ENCODE results near the gene ANKRD28. TPM values are rescaled to one million over a fixed set of nuclear protein-coding genes. Genes with fewer than 3 reads are reported as not detected.

Gene ANKRD28
- total and polyA plus RNA-seq, 2 of the 4 experiments (the other 2 are of a cell fraction), result 52.6 to 211 TPM

DNA sequence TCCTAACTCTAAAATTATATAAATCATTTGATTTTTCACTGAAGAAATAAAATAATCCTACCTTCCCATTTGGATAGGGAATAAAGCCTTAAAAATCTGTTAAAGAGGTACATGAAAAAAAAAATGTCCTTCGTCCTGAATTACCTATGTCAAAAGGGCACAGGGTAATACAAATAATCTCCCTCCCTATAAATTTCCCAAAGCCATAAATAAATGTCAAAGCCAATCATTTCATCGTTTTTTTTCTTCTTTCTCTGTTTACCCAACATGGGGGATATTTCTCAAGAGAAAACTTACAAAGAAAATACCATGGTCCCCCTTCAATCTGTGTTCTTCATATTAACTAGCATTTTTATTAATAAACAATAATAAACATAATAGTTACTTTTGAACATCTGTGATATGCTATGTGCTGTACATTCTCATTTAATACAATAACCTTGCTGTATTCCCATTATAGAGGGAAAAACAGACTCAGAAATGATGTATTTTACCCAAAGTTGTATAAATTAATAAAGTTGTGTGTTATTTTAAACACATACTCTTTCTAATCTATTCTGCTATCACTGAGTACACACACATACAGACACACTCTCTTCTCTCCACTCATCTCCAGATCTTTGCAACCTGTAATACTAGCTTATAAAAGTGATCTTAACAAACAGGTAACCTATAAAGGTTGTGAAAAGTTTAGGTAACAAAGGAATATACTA is 910 bp upstream of the ANKRD28 start:
- H3K36me3 ChIP-seq (ENCODE audit: control insufficient read depth, insufficient read depth, low read length), result peaks cover 1% of the 10 kb centered on the region
- H3K4me3 ChIP-seq (ENCODE audit: insufficient read depth, low read depth, low read length), result no peak overlapping the region
- CTCF ChIA-PET, result no interaction called here
- peaks cover 3% of the 10 kb centered on the region; the same call in 1 of the 2 replicates for H3K4me1 ChIP-seq (ENCODE audit: control insufficient read depth, insufficient read depth, low read length)
- no peak overlapping the region for H2AK5ac ChIP-seq (ENCODE audit: low read depth, low read length)
- no peaks in the 10 kb centered on the region for H3K9me1 ChIP-seq (ENCODE audit: insufficient read depth, low read length)
- intact Hi-C loops (cut with micrococcal nuclease), result loop anchor here (5.0 kb wide), 1 partner anchor 166 kb away; no protein-coding TSS in a partner anchor
- no peaks in the 10 kb centered on the region for H3K9me3 ChIP-seq (ENCODE audit: control insufficient read depth, insufficient read depth, low read length)
- H3K18ac ChIP-seq (ENCODE audit: low read depth, low read length), result peak overlapping the region; percentile 60
- H4K91ac ChIP-seq (ENCODE audit: insufficient read depth, low read depth, low read length), result peak overlapping the region; percentile 16; the same call in 1 of the 2 replicates
- no peak overlapping the region; the same call in 1 of the 2 replicates for H4K5ac ChIP-seq (ENCODE audit: low read depth, low read length)
- peak overlapping the region; percentile 34; the same call in 1 of the 2 replicates for H3K4me2 ChIP-seq (ENCODE audit: low read depth, low read length)
- H2BK20ac ChIP-seq (ENCODE audit: low read depth, low read length), result no peak overlapping the region
- dilution Hi-C loops (cut with HindIII; ENCODE audit: low sequenced_read_pairs, unreplicated experiment), result no loop called here
- DNase-seq, result no peak
- no peak overlapping the region for H3K4ac ChIP-seq (ENCODE audit: low read depth, low read length)
- no peaks in the 10 kb centered on the region for H4K20me1 ChIP-seq (ENCODE audit: insufficient read depth, low read length)
- H4K8ac ChIP-seq (ENCODE audit: low read depth in 2 of 2, low read length in 2 of 2), result no peak overlapping the region; a peak in 1 of 4 replicates
- H2BK120ac ChIP-seq (ENCODE audit: low read depth, low read length), result peak overlapping the region; percentile 73
- WGBS, 2 experiments (ENCODE audit: extremely low coverage in 2 of 2, insufficient read length in 1 of 2), result no CpG with 5 or more reads among the region's 2 CpGs
- H2BK5ac ChIP-seq (ENCODE audit: low read depth, low read length, poor library complexity, severe bottlenecking), result peak overlapping the region; percentile 100
- 0 out of 3 replicates have a peak overlapping the region, but pooled peaks have one; percentile 4 for H2BK15ac ChIP-seq (ENCODE audit: low read depth, low read length)
- H3K9ac ChIP-seq (ENCODE audit: low read depth, low read length), result peak overlapping the region; percentile 28; the same call in 1 of the 2 replicates
- H3K27ac ChIP-seq (ENCODE audit: insufficient read depth, low read length), result peak overlapping the region; percentile 31; the same call in 1 of the 2 replicates
- H3K27me3 ChIP-seq (ENCODE audit: control insufficient read depth, insufficient read depth, low read length), result no peaks in the 10 kb centered on the region
- POLR2A ChIA-PET (ENCODE audit: unreplicated experiment), result no interaction called here
- H3K14ac ChIP-seq (replicated peaks; ENCODE audit: low read depth, low read length), result no peak overlapping the region
- H3K23ac ChIP-seq (ENCODE audit: low read depth, low read length), result no peak overlapping the region
- no peak overlapping the region for H2AFZ ChIP-seq (replicated peaks; ENCODE audit: low read length, poor library complexity)
- H3K56ac ChIP-seq (ENCODE audit: extremely low read depth, insufficient read depth, low read length), result peak overlapping the region; percentile 43
- BruUV-seq (replicated peaks), result no TSS peak
- in situ Hi-C loops (cut with MboI; ENCODE audit: low sequenced_read_pairs), result no loop called here
- no peak overlapping the region for H2AK9ac ChIP-seq (replicated peaks; ENCODE audit: low read depth, low read length, poor library complexity)
- no peak for ATAC-seq (ENCODE audit: low read depth)
- peaks cover 18 to 29% of the 10 kb centered on the region in 2 experiments; a peak in 3 of 4 replicates for H3K79me1 ChIP-seq (ENCODE audit: low read depth in 1 of 2, low read length in 2 of 2)
- no peak for TF ChIP-seq BHLHE40 (IDR thresholded peaks at IDR 0.05; ENCODE audit: low read depth, low read length)
- TF ChIP-seq RAD21 (IDR thresholded peaks at IDR 0.05; ENCODE audit: low read length), result no peak
- TF ChIP-seq NFE2L2 (IDR thresholded peaks at IDR 0.05; ENCODE audit: low read depth, low read length), result no peak
- TF ChIP-seq CEBPB (IDR thresholded peaks at IDR 0.05; ENCODE audit: low read depth, low read length), result no peak
- no peak for TF ChIP-seq MXI1 (IDR thresholded peaks at IDR 0.05; ENCODE audit: borderline replicate concordance, low read depth, low read length)
- TF ChIP-seq POLR2A (IDR thresholded peaks at IDR 0.05; ENCODE audit: low read depth, low read length), result no peak
- TF ChIP-seq, protein P1, sequence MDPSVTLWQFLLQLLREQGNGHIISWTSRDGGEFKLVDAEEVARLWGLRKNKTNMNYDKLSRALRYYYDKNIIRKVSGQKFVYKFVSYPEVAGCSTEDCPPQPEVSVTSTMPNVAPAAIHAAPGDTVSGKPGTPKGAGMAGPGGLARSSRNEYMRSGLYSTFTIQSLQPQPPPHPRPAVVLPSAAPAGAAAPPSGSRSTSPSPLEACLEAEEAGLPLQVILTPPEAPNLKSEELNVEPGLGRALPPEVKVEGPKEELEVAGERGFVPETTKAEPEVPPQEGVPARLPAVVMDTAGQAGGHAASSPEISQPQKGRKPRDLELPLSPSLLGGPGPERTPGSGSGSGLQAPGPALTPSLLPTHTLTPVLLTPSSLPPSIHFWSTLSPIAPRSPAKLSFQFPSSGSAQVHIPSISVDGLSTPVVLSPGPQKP (IDR thresholded peaks at IDR 0.05; ENCODE audit: borderline replicate concordance, low read depth, low read length), result no peak
- TF ChIP-seq RFX5 (IDR thresholded peaks at IDR 0.05; ENCODE audit: low read depth, low read length), result no peak
- TF ChIP-seq FOS (IDR thresholded peaks at IDR 0.05; ENCODE audit: low read depth, low read length), result no peak
- TF ChIP-seq MAFK (IDR thresholded peaks at IDR 0.05; ENCODE audit: low read depth, low read length), result no peak
- no peak for TF ChIP-seq CTCF (conservative IDR thresholded peaks at IDR 0.05; ENCODE audit: low read depth, low read length)
- TF ChIP-seq, protein P2, sequence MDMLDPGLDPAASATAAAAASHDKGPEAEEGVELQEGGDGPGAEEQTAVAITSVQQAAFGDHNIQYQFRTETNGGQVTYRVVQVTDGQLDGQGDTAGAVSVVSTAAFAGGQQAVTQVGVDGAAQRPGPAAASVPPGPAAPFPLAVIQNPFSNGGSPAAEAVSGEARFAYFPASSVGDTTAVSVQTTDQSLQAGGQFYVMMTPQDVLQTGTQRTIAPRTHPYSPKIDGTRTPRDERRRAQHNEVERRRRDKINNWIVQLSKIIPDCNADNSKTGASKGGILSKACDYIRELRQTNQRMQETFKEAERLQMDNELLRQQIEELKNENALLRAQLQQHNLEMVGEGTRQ (IDR thresholded peaks at IDR 0.05; ENCODE audit: low read depth, low read length), result no peak
- no peak for TF ChIP-seq CHD1 (IDR thresholded peaks at IDR 0.05; ENCODE audit: low read depth, low read length)
- TF ChIP-seq RCOR1 (IDR thresholded peaks at IDR 0.05; ENCODE audit: insufficient replicate concordance, low read length), result no peak
- TF ChIP-seq MAZ (IDR thresholded peaks at IDR 0.05; ENCODE audit: borderline replicate concordance, low read depth, low read length), result no peak

Data from IMR-90 (cell line).